Osteoblast (primary cell): ENCODE results near the gene HERPUD2. TPM values are rescaled to one million over a fixed set of nuclear protein-coding genes. Genes with fewer than 3 reads are reported as not detected.

Experiments
- DNase-seq: peaks from one replicate; pipeline ENCODE4 v3.0.0; 2011; ENCODE audit warnings: low spot score, mixed read lengths; ENCODE audit not compliant: insufficient read length; ENCODE audit errors: missing footprints
- H2AFZ ChIP-seq: 2 replicates; pipeline ENCODE4 v1.6.0; 2011; ENCODE audit warnings: mild to moderate bottlenecking, low read length
- H3K27ac ChIP-seq: 2 replicates; pipeline ENCODE4 v1.5.1; 2011; ENCODE audit warnings: mild to moderate bottlenecking, low read depth, low read length, moderate library complexity
- H3K27me3 ChIP-seq: 2 replicates; pipeline ENCODE4 v1.6.0; 2012; ENCODE audit warnings: mild to moderate bottlenecking, control low read depth, inconsistent platforms, low read length, moderate library complexity; ENCODE audit not compliant: insufficient read depth
- H3K36me3 ChIP-seq: 2 replicates; pipeline ENCODE4 v1.5.1; 2011; ENCODE audit warnings: mild to moderate bottlenecking, low read length, control low read depth, moderate library complexity; ENCODE audit not compliant: insufficient read depth
- H3K4me1 ChIP-seq: 2 replicates; pipeline ENCODE4 v1.5.1; 2011; ENCODE audit warnings: mild to moderate bottlenecking, low read length, control low read depth, moderate library complexity; ENCODE audit not compliant: insufficient read depth
- H3K4me2 ChIP-seq: 2 replicates; pipeline ENCODE4 v1.6.0; 2011; ENCODE audit warnings: mild to moderate bottlenecking, low read length; ENCODE audit not compliant: insufficient read depth
- H3K4me3 ChIP-seq: fragments of 200-600 bp; sonication (generic); 3 replicates; pipeline ENCODE4 v1.5.1; 2012; ENCODE audit warnings: mild to moderate bottlenecking, low read length, inconsistent platforms; ENCODE audit not compliant: insufficient read depth
- H3K79me2 ChIP-seq: 2 replicates; pipeline ENCODE4 v1.6.0; 2012; ENCODE audit warnings: mild to moderate bottlenecking, low read length, control low read depth, inconsistent platforms; ENCODE audit not compliant: insufficient read depth
- H3K9me3 ChIP-seq: 2 replicates; pipeline ENCODE4 v1.5.1; 2011; ENCODE audit warnings: low read depth, low read length, control low read depth
- H4K20me1 ChIP-seq: 2 replicates; pipeline ENCODE4 v1.6.0; 2012; ENCODE audit warnings: mild to moderate bottlenecking, low read length, control low read depth; ENCODE audit not compliant: insufficient read depth
- CTCF ChIP-seq: IDR thresholded peaks from 2 replicates; pipeline ENCODE4 v1.5.1; 2011; ENCODE audit warnings: mild to moderate bottlenecking, low read depth, low read length, moderate library complexity; ENCODE audit errors: extremely low read depth
- total RNA-seq: library from RNA; depleted of rRNA; stranded (reverse); fragments of >200 nt; gene quantifications from 2 replicates; pipeline ENCODE4 v1.2.3, GENCODE V29; 2012

Gene HERPUD2
- total RNA-seq, 1 donor, result 32.9 TPM

GRCh38 chr7:35727571-35727970 is 32.6 kb upstream of the HERPUD2 start:
- no peak overlapping the region for H3K4me2 ChIP-seq
- H3K4me3 ChIP-seq, result no peak overlapping the region
- peaks cover 3% of the 10 kb centered on the region for H3K27me3 ChIP-seq
- no peak overlapping the region for H3K27ac ChIP-seq
- H4K20me1 ChIP-seq, result no peaks in the 10 kb centered on the region
- no peak overlapping the region for H2AFZ ChIP-seq
- no peaks in the 10 kb centered on the region for H3K79me2 ChIP-seq
- H3K4me1 ChIP-seq, result peaks cover 2% of the 10 kb centered on the region
- no peak for TF ChIP-seq CTCF
- H3K36me3 ChIP-seq, result no peaks in the 10 kb centered on the region
- H3K9me3 ChIP-seq, result no peaks in the 10 kb centered on the region
- DNase-seq, result peak; percentile 41

- Histone ChIP-seq H3K79me2 (no peaks in the 10 kb centered on the region), H3K27ac (no peak overlapping the region), H3K36me3 (no peaks in the 10 kb centered on the region), H3K27me3 (peaks cover 2% of the 10 kb centered on the region), H3K4me2 (no peak overlapping the region), H4K20me1 (no peaks in the 10 kb centered on the region), H3K4me3 (no peak overlapping the region), H3K9me3 (no peaks in the 10 kb centered on the region), H3K4me1 (peaks cover 2% of the 10 kb centered on the region), H2AFZ (no peak overlapping the region)
- DNase-seq, result no peak
- TF ChIP-seq CTCF, result no peak
These were observed 31.7 kb upstream of the HERPUD2 start for GRCh38 chr7:35726654-35727053.

- H3K4me1 ChIP-seq, result peaks cover 2% of the 10 kb centered on the region
- no peak overlapping the region for H3K27ac ChIP-seq
- no peaks in the 10 kb centered on the region for H3K9me3 ChIP-seq
- peaks cover 2% of the 10 kb centered on the region for H3K27me3 ChIP-seq
- no peak overlapping the region for H3K4me2 ChIP-seq
- no peaks in the 10 kb centered on the region for H3K36me3 ChIP-seq
- no peak for TF ChIP-seq CTCF
- no peak overlapping the region for H3K4me3 ChIP-seq
- DNase-seq, result no peak
- no peak overlapping the region for H2AFZ ChIP-seq
- H3K79me2 ChIP-seq, result no peaks in the 10 kb centered on the region
- H4K20me1 ChIP-seq, result no peaks in the 10 kb centered on the region
These were observed 30.3 kb upstream of the HERPUD2 start for GRCh38 chr7:35725280-35725680.

- peaks cover 13% of the 10 kb centered on the region for H3K27me3 ChIP-seq
- H3K4me3 ChIP-seq, result no peak overlapping the region
- peak; percentile 22 for TF ChIP-seq CTCF
- H3K4me1 ChIP-seq, result peaks cover 2% of the 10 kb centered on the region
- no peak overlapping the region for H3K4me2 ChIP-seq
- H4K20me1 ChIP-seq, result no peaks in the 10 kb centered on the region
- no peaks in the 10 kb centered on the region for H3K79me2 ChIP-seq
- H3K9me3 ChIP-seq, result no peaks in the 10 kb centered on the region
- H3K36me3 ChIP-seq, result no peaks in the 10 kb centered on the region
- H3K27ac ChIP-seq, result no peak overlapping the region
- no peak overlapping the region for H2AFZ ChIP-seq
- peak; percentile 21 for DNase-seq
These were observed 28.1 kb upstream of the HERPUD2 start for GRCh38 chr7:35723011-35723410.
